Measurements from ENCODE around the gene GNL2.

GRCh38 chr1:37540036-37540785 lies 55.5 kb downstream of the GNL2 start:
- TF ChIP-seq POLR2A (IDR thresholded peaks at IDR 0.05): no peak
- TF ChIP-seq CTCF (IDR thresholded peaks at IDR 0.05): no peak
